K562 (cell line): ENCODE results near the gene TNFRSF11A.

ENCODE experiments used
- EP300 ChIP-seq: IDR thresholded peaks from 2 replicates; pipeline ENCODE4 v1.6.1; 2012; ENCODE audit warnings: low read length, improper control_type of control experiment
- FOXK1 ChIP-seq: sonication (generic); formaldehyde crosslinking; IDR thresholded peaks from 2 replicates; pipeline ENCODE4 v1.8.0; 2022; ENCODE audit warnings: missing genetic modification reagents, mild to moderate bottlenecking, borderline replicate concordance
- YY1 ChIP-seq, 3 experiments: IDR thresholded peaks; 2 replicates each; pipeline ENCODE4 v1.6.1; 2011; ENCODE audit warnings: low read length in 2 of 3, mild to moderate bottlenecking in 2 of 3, moderate library complexity in 2 of 3, borderline replicate concordance in 1 of 3, control low read depth in 1 of 3, low read depth in 1 of 3; ENCODE audit not compliant: insufficient read depth in 3 of 3, insufficient replicate concordance in 2 of 3, control insufficient read depth in 1 of 3, insufficient read length in 1 of 3; ENCODE audit errors: extremely low read depth in 1 of 3
- ZNF165 ChIP-seq: fragments of 250-450 bp; sonication (Bioruptor Pico); IDR thresholded peaks from 2 replicates; pipeline ENCODE4 v1.4.0; 2020; ENCODE audit warnings: borderline replicate concordance
- ZNF282 ChIP-seq: sonication (generic); formaldehyde crosslinking; IDR thresholded peaks from 2 replicates; pipeline ENCODE4 v1.8.1; 2023; ENCODE audit warnings: missing genetic modification reagents

DNA sequence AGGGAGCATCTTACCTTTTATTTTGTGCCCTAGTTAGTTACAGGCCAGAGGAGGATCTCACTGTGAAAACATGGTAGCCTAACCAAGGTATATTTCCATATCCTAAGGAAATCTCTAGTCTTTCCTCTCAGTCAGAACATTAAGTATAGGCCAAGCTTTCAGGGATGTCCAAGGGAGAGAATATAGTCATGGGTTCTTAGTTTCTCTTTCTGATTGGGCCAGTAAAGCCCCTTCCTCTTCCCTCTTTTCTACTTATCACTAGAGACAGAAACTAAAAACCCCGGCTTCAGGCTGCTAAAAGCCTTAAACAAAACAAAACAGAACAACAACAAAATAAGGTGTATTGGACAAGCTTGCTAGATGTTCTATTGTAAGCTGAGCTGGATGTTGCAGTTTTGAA, 44.3 kb upstream of the TNFRSF11A start:
- TF ChIP-seq ZNF282 (no peak), YY1 (IDR thresholded peaks at IDR 0.05; ENCODE audit: borderline replicate concordance in 1 of 3, control insufficient read depth in 1 of 3, extremely low read depth in 1 of 3, insufficient read depth in 3 of 3, insufficient read length in 1 of 3, insufficient replicate concordance in 2 of 3, low read depth in 1 of 3, low read length in 2 of 3) (no peak), FOXK1 (no peak), EP300 (no peak), ZNF165 (CRISPR knock-in tag) (no peak)
